Activated naive CD4-positive, alpha-beta T cell treated with anti-CD3 and anti-CD28 coated beads, Interleukin-2, amount 50 U/mL, for 24 hours (primary cell): ENCODE data around the gene OR2F1.

Experiments
- H3K27ac Mint-ChIP-seq: one replicate; pipeline ENCODE4 v1.8.0; 2021; ENCODE audit warnings: mild to moderate bottlenecking, mixed read lengths
- H3K27me3 Mint-ChIP-seq: one replicate; pipeline ENCODE4 v1.8.0; 2021; ENCODE audit warnings: mixed read lengths
- H3K36me3 Mint-ChIP-seq: one replicate; pipeline ENCODE4 v1.8.0; 2021; ENCODE audit warnings: mixed read lengths
- H3K4me1 Mint-ChIP-seq: one replicate; pipeline ENCODE4 v1.8.0; 2021; ENCODE audit warnings: mixed read lengths
- H3K4me3 Mint-ChIP-seq: one replicate; pipeline ENCODE4 v1.8.0; 2021; ENCODE audit warnings: mild to moderate bottlenecking, mixed read lengths
- H3K9me3 Mint-ChIP-seq: one replicate; pipeline ENCODE4 v1.8.0; 2021; ENCODE audit warnings: mixed read lengths

Gene OR2F1

GRCh38 chr7:143936087-143937009 is 18.3 kb upstream of the OR2F1 start:
- Mint-ChIP-seq H3K27ac (no peak overlapping the region), H3K27me3 (peaks cover 4% of the 10 kb centered on the region), H3K4me1 (no peaks in the 10 kb centered on the region), H3K9me3 (no peaks in the 10 kb centered on the region), H3K4me3 (no peak overlapping the region), H3K36me3 (no peaks in the 10 kb centered on the region)

GRCh38 chr7:143938379-143939243 is 16.0 kb upstream of the OR2F1 start:
- no peaks in the 10 kb centered on the region for H3K9me3 Mint-ChIP-seq

GRCh38 chr7:143945423-143945822 is 9.2 kb upstream of the OR2F1 start:
- H3K36me3 Mint-ChIP-seq: peaks cover 4% of the 10 kb centered on the region
- peaks cover 25% of the 10 kb centered on the region for H3K27me3 Mint-ChIP-seq
- H3K9me3 Mint-ChIP-seq: no peaks in the 10 kb centered on the region

More at GRCh38 chr7:143938379-143939243, 16.0 kb upstream of the OR2F1 start:
- no peak overlapping the region for H3K4me3 Mint-ChIP-seq
- peaks cover 7% of the 10 kb centered on the region for H3K27me3 Mint-ChIP-seq
- no peaks in the 10 kb centered on the region for H3K36me3 Mint-ChIP-seq
- no peaks in the 10 kb centered on the region for H3K4me1 Mint-ChIP-seq
- H3K27ac Mint-ChIP-seq: no peak overlapping the region

GRCh38 chr7:143947111-143947510 is 7.5 kb upstream of the OR2F1 start:
- peaks cover 25% of the 10 kb centered on the region for H3K27me3 Mint-ChIP-seq

More at GRCh38 chr7:143945423-143945822, 9.2 kb upstream of the OR2F1 start:
- Mint-ChIP-seq H3K27ac (no peak overlapping the region), H3K4me3 (no peak overlapping the region), H3K4me1 (no peaks in the 10 kb centered on the region)

DNA sequence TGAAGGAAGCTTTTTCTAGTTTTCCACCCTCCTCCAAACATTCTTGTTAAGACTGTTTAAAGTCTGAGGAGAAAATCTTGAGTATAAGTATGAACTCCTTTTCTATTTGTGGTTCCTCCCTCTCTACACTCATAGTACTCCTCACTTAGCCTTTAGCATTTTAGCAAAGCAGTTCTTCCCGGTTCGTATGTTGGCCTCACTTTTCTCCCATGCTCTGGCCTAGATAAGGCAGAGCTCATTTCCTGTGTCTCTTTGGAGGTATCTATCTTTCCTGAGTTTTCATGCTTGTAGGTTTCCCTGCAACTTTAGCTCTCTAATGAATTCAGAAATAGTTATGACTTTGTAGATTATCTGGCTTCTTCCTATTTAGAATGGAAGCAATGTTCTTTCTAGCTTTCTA is 5.9 kb upstream of the OR2F1 start:
- Mint-ChIP-seq H3K27ac (no peak overlapping the region), H3K4me3 (no peak overlapping the region), H3K36me3 (peaks cover 4% of the 10 kb centered on the region), H3K4me1 (no peaks in the 10 kb centered on the region), H3K27me3 (peaks cover 24% of the 10 kb centered on the region), H3K9me3 (no peaks in the 10 kb centered on the region)

More at GRCh38 chr7:143947111-143947510, 7.5 kb upstream of the OR2F1 start:
- H3K4me1 Mint-ChIP-seq: no peaks in the 10 kb centered on the region
- no peak overlapping the region for H3K4me3 Mint-ChIP-seq
- no peaks in the 10 kb centered on the region for H3K9me3 Mint-ChIP-seq
- peaks cover 4% of the 10 kb centered on the region for H3K36me3 Mint-ChIP-seq
- H3K27ac Mint-ChIP-seq: no peak overlapping the region

- Mint-ChIP-seq H3K4me1 (no peaks in the 10 kb centered on the region), H3K27ac (no peak overlapping the region), H3K27me3 (peaks cover 24% of the 10 kb centered on the region), H3K9me3 (no peaks in the 10 kb centered on the region), H3K36me3 (peaks cover 2% of the 10 kb centered on the region), H3K4me3 (no peak overlapping the region)
Observed at GRCh38 chr7:143953421-143953820, 1.2 kb upstream of the OR2F1 start.

DNA sequence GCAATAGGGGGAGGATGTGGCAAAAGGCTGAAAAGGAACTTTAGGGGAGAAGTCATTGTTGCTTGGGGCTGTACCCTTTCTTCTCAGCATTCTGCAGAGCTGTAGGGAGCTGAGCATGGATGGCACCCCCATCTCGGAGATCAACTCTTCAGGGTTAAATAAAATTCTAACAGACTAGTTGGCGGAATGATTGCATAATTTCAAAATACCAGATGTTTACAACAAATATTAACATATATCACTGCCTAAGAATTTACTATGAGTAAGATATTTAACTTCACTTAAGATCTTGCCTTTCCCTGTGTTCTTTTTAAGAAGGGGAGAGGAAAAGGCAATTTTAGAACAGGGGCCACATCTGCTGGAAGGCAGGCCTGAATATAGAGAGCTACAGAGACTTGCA is 509 bp upstream of the OR2F1 start:
- no peaks in the 10 kb centered on the region for H3K4me1 Mint-ChIP-seq
- H3K27ac Mint-ChIP-seq: no peak overlapping the region
- peaks cover 24% of the 10 kb centered on the region for H3K27me3 Mint-ChIP-seq
- no peaks in the 10 kb centered on the region for H3K9me3 Mint-ChIP-seq
- H3K4me3 Mint-ChIP-seq: no peak overlapping the region
- peaks cover 2% of the 10 kb centered on the region for H3K36me3 Mint-ChIP-seq

DNA sequence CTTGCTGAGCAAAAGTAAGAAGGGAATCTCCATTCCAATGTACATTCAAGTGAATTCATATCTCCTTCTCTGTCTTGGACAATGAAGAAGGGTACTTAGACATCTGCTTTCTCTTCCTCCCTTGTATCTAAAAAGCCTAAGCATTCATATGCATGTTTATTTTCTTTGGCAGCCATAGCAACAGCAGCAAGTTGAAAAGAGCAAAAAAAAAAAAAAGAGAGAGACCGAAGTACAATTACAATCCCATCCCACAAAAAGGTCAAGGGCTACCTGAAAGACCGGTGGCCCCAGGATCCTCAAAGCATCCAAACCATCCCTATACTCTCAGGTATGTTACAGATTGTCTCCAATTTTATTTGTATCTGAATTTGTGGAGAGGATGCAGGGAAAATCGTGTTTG is 4.1 kb downstream of the OR2F1 start:
- Mint-ChIP-seq H3K27me3 (peaks cover 22% of the 10 kb centered on the region), H3K4me3 (no peak overlapping the region), H3K4me1 (no peaks in the 10 kb centered on the region), H3K9me3 (no peaks in the 10 kb centered on the region), H3K36me3 (no peaks in the 10 kb centered on the region), H3K27ac (no peak overlapping the region)

- no peak overlapping the region for H3K4me3 Mint-ChIP-seq
- no peak overlapping the region for H3K27ac Mint-ChIP-seq
Observed at GRCh38 chr7:143960813-143961610, 6.4 kb downstream of the OR2F1 start.

GRCh38 chr7:143965280-143965679 is 10.6 kb downstream of the OR2F1 start:
- Mint-ChIP-seq H3K4me3 (no peak overlapping the region), H3K9me3 (peaks cover 4% of the 10 kb centered on the region), H3K27me3 (peaks cover 11% of the 10 kb centered on the region), H3K36me3 (no peaks in the 10 kb centered on the region), H3K4me1 (no peaks in the 10 kb centered on the region), H3K27ac (no peak overlapping the region)

More at GRCh38 chr7:143960813-143961610, 6.4 kb downstream of the OR2F1 start:
- no peaks in the 10 kb centered on the region for H3K36me3 Mint-ChIP-seq
- H3K4me1 Mint-ChIP-seq: no peaks in the 10 kb centered on the region
- H3K27me3 Mint-ChIP-seq: peaks cover 16% of the 10 kb centered on the region
- H3K9me3 Mint-ChIP-seq: no peaks in the 10 kb centered on the region

GRCh38 chr7:143967398-143967797 is 12.8 kb downstream of the OR2F1 start:
- H3K4me3 Mint-ChIP-seq: no peak overlapping the region
- no peak overlapping the region for H3K27ac Mint-ChIP-seq
- peaks cover 4% of the 10 kb centered on the region for H3K9me3 Mint-ChIP-seq
- no peaks in the 10 kb centered on the region for H3K36me3 Mint-ChIP-seq
- no peaks in the 10 kb centered on the region for H3K4me1 Mint-ChIP-seq
- H3K27me3 Mint-ChIP-seq: peaks cover 10% of the 10 kb centered on the region

DNA sequence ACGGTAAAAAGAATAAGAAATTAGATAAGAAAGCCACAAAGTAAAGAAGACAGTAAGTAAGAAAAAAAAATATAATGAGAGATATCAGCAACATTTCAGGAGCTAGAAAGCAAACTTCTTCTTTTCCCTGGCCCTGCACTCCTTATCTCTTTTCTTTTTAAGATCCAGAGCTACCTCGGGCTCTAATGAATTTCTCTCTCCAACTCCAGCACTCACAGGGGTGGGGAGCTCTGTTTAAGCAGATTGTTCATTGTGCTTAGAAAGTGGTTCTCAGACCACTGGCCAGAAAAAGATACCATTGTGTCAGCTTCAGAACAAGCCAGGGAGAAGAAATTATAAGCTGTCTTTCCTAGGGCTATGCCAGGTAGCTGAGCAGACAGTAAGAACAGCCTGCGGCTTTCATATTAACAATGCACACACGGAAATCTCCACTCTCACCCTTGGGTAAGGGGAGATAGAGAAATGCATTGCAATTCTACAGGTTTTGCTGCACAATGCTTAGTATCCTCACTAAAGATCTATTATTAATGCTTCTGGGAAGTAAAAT is 19.3 kb downstream of the OR2F1 start:
- Mint-ChIP-seq H3K4me3 (no peak overlapping the region), H3K27ac (no peak overlapping the region), H3K27me3 (peaks cover 9% of the 10 kb centered on the region), H3K36me3 (no peaks in the 10 kb centered on the region), H3K4me1 (no peaks in the 10 kb centered on the region), H3K9me3 (no peaks in the 10 kb centered on the region)

GRCh38 chr7:143974459-143974858 is 19.8 kb downstream of the OR2F1 start:
- Mint-ChIP-seq H3K9me3 (no peaks in the 10 kb centered on the region), H3K4me3 (no peak overlapping the region), H3K27me3 (peaks cover 9% of the 10 kb centered on the region), H3K27ac (no peak overlapping the region), H3K4me1 (no peaks in the 10 kb centered on the region), H3K36me3 (no peaks in the 10 kb centered on the region)

- no peak overlapping the region for H3K27ac Mint-ChIP-seq
- no peaks in the 10 kb centered on the region for H3K36me3 Mint-ChIP-seq
- peaks cover 13% of the 10 kb centered on the region for H3K27me3 Mint-ChIP-seq
- H3K4me1 Mint-ChIP-seq: no peaks in the 10 kb centered on the region
- H3K4me3 Mint-ChIP-seq: no peak overlapping the region
- H3K9me3 Mint-ChIP-seq: no peaks in the 10 kb centered on the region
Observed at GRCh38 chr7:143975617-143976016, 21.0 kb downstream of the OR2F1 start.

DNA sequence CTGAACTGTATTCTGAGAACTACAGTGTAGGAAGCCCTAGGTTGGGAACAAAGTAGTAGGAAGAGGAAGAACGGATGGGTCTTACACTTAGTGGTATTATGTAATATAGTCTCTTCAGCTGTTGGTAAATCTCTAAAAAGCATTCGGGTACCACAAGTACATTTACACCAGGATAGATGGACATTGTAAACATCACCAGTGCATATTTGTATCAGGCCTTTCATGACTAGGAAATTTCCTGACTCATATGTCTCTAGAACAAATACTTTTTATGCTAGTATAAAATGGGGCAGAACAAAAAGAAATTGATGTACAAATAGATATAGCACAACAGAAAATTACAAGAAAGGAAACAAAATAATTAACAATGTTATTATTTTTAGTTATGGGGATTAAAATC is 23.9 kb downstream of the OR2F1 start:
- no peak overlapping the region for H3K27ac Mint-ChIP-seq
- H3K27me3 Mint-ChIP-seq: peaks cover 7% of the 10 kb centered on the region
- no peak overlapping the region for H3K4me3 Mint-ChIP-seq
- no peaks in the 10 kb centered on the region for H3K36me3 Mint-ChIP-seq
- H3K9me3 Mint-ChIP-seq: no peaks in the 10 kb centered on the region
- no peaks in the 10 kb centered on the region for H3K4me1 Mint-ChIP-seq
